ENCODE measurements around the gene RAB24.

The RAB24 gene

DNA sequence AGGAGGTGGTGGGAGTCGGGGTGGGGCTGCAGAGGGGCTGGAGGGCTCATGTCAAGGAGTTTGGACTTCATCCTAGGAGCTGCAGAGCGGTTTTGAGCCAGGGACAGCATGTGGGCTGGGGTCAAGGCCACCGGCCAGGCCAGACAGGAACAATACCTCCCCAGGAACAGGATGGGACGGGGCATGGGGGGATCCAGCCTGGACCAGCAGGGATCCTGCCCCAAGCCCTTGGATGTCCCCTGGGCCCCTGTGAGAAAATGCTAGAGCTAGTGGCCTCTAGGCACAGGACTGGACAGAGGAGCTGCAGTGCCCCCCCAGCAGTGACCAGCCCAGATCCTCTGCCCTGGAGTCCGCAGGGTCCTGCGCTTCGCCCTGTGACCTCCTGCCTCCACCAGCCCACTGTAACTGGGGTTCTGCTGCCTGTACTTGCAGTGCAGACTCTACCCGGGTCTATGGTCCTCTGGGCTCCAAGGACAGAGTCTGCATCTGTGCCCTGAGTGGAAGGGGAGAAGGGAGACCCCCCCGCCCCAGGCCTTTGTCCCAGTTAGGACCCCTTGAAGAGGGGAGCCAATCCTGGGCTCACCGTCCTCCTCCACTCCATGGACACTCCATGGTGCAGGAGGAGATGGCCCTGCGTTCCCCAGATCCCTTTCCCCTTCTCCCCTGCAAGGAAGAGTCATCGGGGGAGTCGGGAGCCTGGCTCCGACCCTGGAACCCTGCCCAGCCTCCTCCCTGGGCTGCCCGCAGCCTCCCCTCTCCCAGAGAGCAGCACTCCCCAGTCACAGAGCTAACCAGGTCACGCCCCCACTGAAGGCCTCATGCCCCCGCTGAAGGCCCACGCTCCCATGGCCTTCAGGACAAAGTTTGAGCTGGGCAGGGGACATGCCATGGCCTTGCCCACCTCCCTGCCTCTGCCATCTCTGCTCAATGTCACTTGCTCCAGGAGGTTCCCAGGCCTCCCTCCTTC lies 11.1 kb upstream of the RAB24 start:
- no peak overlapping the region for H4K5ac ChIP-seq (ENCODE audit: low read length)
- no peak overlapping the region for H2BK5ac ChIP-seq (ENCODE audit: low read length)
- H3K36me3 ChIP-seq (ENCODE audit: control insufficient read depth, insufficient read depth, low read length): no peaks in the 10 kb centered on the region
- no peak overlapping the region for H4K8ac ChIP-seq (ENCODE audit: low read depth, low read length)
- no peak overlapping the region for H2BK15ac ChIP-seq (replicated peaks; ENCODE audit: low read depth)
- no peak overlapping the region for H3K56ac ChIP-seq (ENCODE audit: low read length)
- no peak overlapping the region for H3K18ac ChIP-seq (ENCODE audit: low read length)
- no peaks in the 10 kb centered on the region for H3K27me3 ChIP-seq (ENCODE audit: insufficient read depth, low read length, poor library complexity)
- H2AK5ac ChIP-seq (ENCODE audit: low read length): no peak overlapping the region
- H3K4me3 ChIP-seq (ENCODE audit: low read length): no peak overlapping the region
- H3K4ac ChIP-seq (ENCODE audit: low read depth, low read length): no peak overlapping the region
- no peaks in the 10 kb centered on the region for H3K79me1 ChIP-seq (ENCODE audit: low read length)
- H3K23ac ChIP-seq (ENCODE audit: low read length): no peak overlapping the region
- H3K4me1 ChIP-seq (ENCODE audit: control insufficient read depth, low read depth, low read length): peaks cover 4% of the 10 kb centered on the region
- no CpG with 5 or more reads among the region's 18 CpGs for WGBS (ENCODE audit: extremely low coverage, insufficient coverage, low lambda C conversion rate)
- H3K4me2 ChIP-seq (ENCODE audit: low read length): no peak overlapping the region
- H3K79me2 ChIP-seq (ENCODE audit: control insufficient read depth, insufficient read depth, low read length): no peaks in the 10 kb centered on the region
- no peak overlapping the region for H3K27ac ChIP-seq (ENCODE audit: low read depth, low read length)
- DNase-seq: no peak
- no peak overlapping the region for H3K9ac ChIP-seq (ENCODE audit: low read length)
- no peak overlapping the region for H2BK120ac ChIP-seq (ENCODE audit: low read depth, low read length)

DNA sequence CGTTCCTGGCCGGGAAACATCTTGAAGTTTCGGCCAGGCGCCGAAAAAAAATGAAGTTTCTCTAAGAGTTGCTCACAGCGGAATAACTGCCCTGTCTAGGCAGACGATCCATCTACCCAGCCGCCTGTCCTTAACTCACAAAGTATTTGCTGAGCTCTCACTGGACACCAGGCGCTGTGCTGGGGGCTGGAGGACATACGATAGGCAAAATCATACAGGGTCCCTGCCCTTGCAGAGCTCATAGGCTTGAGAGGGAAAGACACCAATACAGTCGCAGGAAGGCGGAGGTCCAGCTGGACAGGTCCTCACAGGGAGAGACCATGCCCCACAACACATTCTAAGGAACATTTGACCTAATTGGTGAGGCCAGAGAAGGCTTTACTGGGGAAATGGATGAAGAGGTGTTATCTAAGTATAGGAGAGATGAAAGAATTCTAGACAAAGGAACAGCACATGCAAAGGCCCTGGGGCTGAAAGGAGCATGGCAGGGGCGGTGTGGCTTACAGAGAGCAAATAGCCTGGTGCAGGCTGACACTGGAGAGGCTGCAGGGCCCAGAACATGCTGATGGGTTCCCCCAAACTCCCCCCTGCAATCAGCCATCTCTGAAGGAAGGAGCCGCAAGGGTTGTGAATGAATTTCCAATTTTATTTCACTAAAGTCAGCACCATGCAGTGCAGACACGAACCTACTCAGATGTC lies 10.2 kb upstream of the RAB24 start:
- no peak overlapping the region for H3K18ac ChIP-seq (ENCODE audit: low read length)
- H2AK5ac ChIP-seq (ENCODE audit: low read length): no peak overlapping the region
- no peak overlapping the region for H4K8ac ChIP-seq (ENCODE audit: low read depth, low read length)
- H2BK15ac ChIP-seq (replicated peaks; ENCODE audit: low read depth): no peak overlapping the region
- no peak overlapping the region for H2BK120ac ChIP-seq (ENCODE audit: low read depth, low read length)
- H3K79me1 ChIP-seq (ENCODE audit: low read length): no peaks in the 10 kb centered on the region
- no CpG with 5 or more reads among the region's 15 CpGs for WGBS (ENCODE audit: extremely low coverage, insufficient coverage, low lambda C conversion rate)
- DNase-seq: no peak
- no peak overlapping the region for H3K23ac ChIP-seq (ENCODE audit: low read length)
- no peaks in the 10 kb centered on the region for H3K79me2 ChIP-seq (ENCODE audit: control insufficient read depth, insufficient read depth, low read length)
- H3K4me3 ChIP-seq (ENCODE audit: low read length): no peak overlapping the region
- no peaks in the 10 kb centered on the region for H3K27me3 ChIP-seq (ENCODE audit: insufficient read depth, low read length, poor library complexity)
- H3K4me2 ChIP-seq (ENCODE audit: low read length): no peak overlapping the region
- H3K27ac ChIP-seq (ENCODE audit: low read depth, low read length): no peak overlapping the region
- no peak overlapping the region for H4K5ac ChIP-seq (ENCODE audit: low read length)
- no peak overlapping the region for H3K9ac ChIP-seq (ENCODE audit: low read length)
- H2BK5ac ChIP-seq (ENCODE audit: low read length): no peak overlapping the region
- H3K36me3 ChIP-seq (ENCODE audit: control insufficient read depth, insufficient read depth, low read length): no peaks in the 10 kb centered on the region
- no peak overlapping the region for H3K56ac ChIP-seq (ENCODE audit: low read length)
- H3K4me1 ChIP-seq (ENCODE audit: control insufficient read depth, low read depth, low read length): peaks cover 4% of the 10 kb centered on the region
- no peak overlapping the region for H3K4ac ChIP-seq (ENCODE audit: low read depth, low read length)

- H4K5ac ChIP-seq (ENCODE audit: low read length): no peak overlapping the region
- peak overlapping the region; percentile 80 for H3K4me2 ChIP-seq (ENCODE audit: low read length)
- peak overlapping the region; percentile 81 for H3K56ac ChIP-seq (ENCODE audit: low read length)
- H3K4me1 ChIP-seq (ENCODE audit: control insufficient read depth, low read depth, low read length): peaks cover 4% of the 10 kb centered on the region
- H3K27me3 ChIP-seq (ENCODE audit: insufficient read depth, low read length, poor library complexity): no peaks in the 10 kb centered on the region
- no peak overlapping the region for H4K8ac ChIP-seq (ENCODE audit: low read depth, low read length)
- no peak overlapping the region for H2BK120ac ChIP-seq (ENCODE audit: low read depth, low read length)
- WGBS (ENCODE audit: extremely low coverage, insufficient coverage, low lambda C conversion rate): no CpG with 5 or more reads among the region's 19 CpGs
- H2BK5ac ChIP-seq (ENCODE audit: low read length): no peak overlapping the region
- H3K18ac ChIP-seq (ENCODE audit: low read length): no peak overlapping the region
- no peaks in the 10 kb centered on the region for H3K79me2 ChIP-seq (ENCODE audit: control insufficient read depth, insufficient read depth, low read length)
- no peak overlapping the region for H3K23ac ChIP-seq (ENCODE audit: low read length)
- peak overlapping the region; percentile 69 for H3K9ac ChIP-seq (ENCODE audit: low read length)
- no peak overlapping the region for H3K27ac ChIP-seq (ENCODE audit: low read depth, low read length)
- no peak overlapping the region for H2AK5ac ChIP-seq (ENCODE audit: low read length)
- no peak overlapping the region for H3K4ac ChIP-seq (ENCODE audit: low read depth, low read length)
- no peaks in the 10 kb centered on the region for H3K36me3 ChIP-seq (ENCODE audit: control insufficient read depth, insufficient read depth, low read length)
- DNase-seq: peak; percentile 83
- no peak overlapping the region for H3K4me3 ChIP-seq (ENCODE audit: low read length)
- no peaks in the 10 kb centered on the region for H3K79me1 ChIP-seq (ENCODE audit: low read length)
- no peak overlapping the region for H2BK15ac ChIP-seq (replicated peaks; ENCODE audit: low read depth)
Measured at GRCh38 chr5:177312649-177313181, 9.2 kb upstream of the RAB24 start.

GRCh38 chr5:177311723-177312648 lies 8.5 kb upstream of the RAB24 start, which contains the start of gene MXD3:
MXD3 (minus strand) TSS chr5:177311898; CDS start chr5:177311830, 68 bp downstream.
- WGBS (ENCODE audit: extremely low coverage, insufficient coverage, low lambda C conversion rate): no CpG with 5 or more reads among the region's 78 CpGs
- DNase-seq: peak; percentile 99
- Histone ChIP-seq H4K8ac (ENCODE audit: low read depth, low read length) (no peak within 1 kb of the TSS), H3K27me3 (ENCODE audit: insufficient read depth, low read length, poor library complexity) (no peaks in the 10 kb centered on the region), H3K36me3 (ENCODE audit: control insufficient read depth, insufficient read depth, low read length) (no peaks in the 10 kb centered on the region), H3K79me1 (ENCODE audit: low read length) (no peaks in the 10 kb centered on the region), H2BK120ac (ENCODE audit: low read depth, low read length) (no peak within 1 kb of the TSS), H4K5ac (ENCODE audit: low read length) (no peak within 1 kb of the TSS), H3K18ac (ENCODE audit: low read length) (no peak within 1 kb of the TSS), H3K23ac (ENCODE audit: low read length) (no peak within 1 kb of the TSS), H3K27ac (ENCODE audit: low read depth, low read length) (peak within 1 kb of the TSS; percentile 68), H3K79me2 (ENCODE audit: control insufficient read depth, insufficient read depth, low read length) (no peaks in the 10 kb centered on the region), H3K4me1 (ENCODE audit: control insufficient read depth, low read depth, low read length) (peaks cover 4% of the 10 kb centered on the region), H2BK5ac (ENCODE audit: low read length) (no peak within 1 kb of the TSS), H3K4ac (ENCODE audit: low read depth, low read length) (peak within 1 kb of the TSS; percentile 22), H2AK5ac (ENCODE audit: low read length) (no peak within 1 kb of the TSS), H3K9ac (ENCODE audit: low read length) (peak within 1 kb of the TSS; percentile 86), H2BK15ac (replicated peaks; ENCODE audit: low read depth) (no peak within 1 kb of the TSS), H3K56ac (ENCODE audit: low read length) (peak within 1 kb of the TSS; percentile 97), H3K4me2 (ENCODE audit: low read length) (peak within 1 kb of the TSS; percentile 94), H3K4me3 (ENCODE audit: low read length) (peak within 1 kb of the TSS; percentile 61)

DNA sequence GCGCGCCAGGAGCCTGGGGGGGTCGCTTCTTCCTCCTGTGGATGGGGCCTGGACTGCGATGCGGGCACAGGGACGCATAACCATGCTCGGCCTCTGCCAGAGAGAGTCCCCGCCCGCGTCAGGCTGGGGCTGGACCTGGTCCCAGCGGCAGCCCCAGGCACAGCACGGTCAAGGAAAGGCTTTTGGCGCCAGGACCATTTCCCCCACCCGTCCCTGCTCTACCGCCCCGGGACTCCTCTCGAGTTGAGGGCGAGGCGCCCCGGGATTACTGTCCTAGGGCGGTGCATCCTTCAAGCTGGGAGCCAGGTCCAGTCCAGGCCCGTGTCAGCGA lies 7.8 kb upstream of the RAB24 start:
- no CpG with 5 or more reads among the region's 23 CpGs for WGBS (ENCODE audit: extremely low coverage, insufficient coverage, low lambda C conversion rate)
- no peak overlapping the region for H2BK15ac ChIP-seq (replicated peaks; ENCODE audit: low read depth)
- no peak overlapping the region for H3K4ac ChIP-seq (ENCODE audit: low read depth, low read length)
- peak overlapping the region; percentile 61 for H3K4me3 ChIP-seq (ENCODE audit: low read length)
- H3K27me3 ChIP-seq (ENCODE audit: insufficient read depth, low read length, poor library complexity): no peaks in the 10 kb centered on the region
- no peak overlapping the region for H2AK5ac ChIP-seq (ENCODE audit: low read length)
- H3K56ac ChIP-seq (ENCODE audit: low read length): peak overlapping the region; percentile 86
- H4K8ac ChIP-seq (ENCODE audit: low read depth, low read length): no peak overlapping the region
- no peak for DNase-seq
- no peaks in the 10 kb centered on the region for H3K79me2 ChIP-seq (ENCODE audit: control insufficient read depth, insufficient read depth, low read length)
- no peak overlapping the region for H2BK120ac ChIP-seq (ENCODE audit: low read depth, low read length)
- no peak overlapping the region for H3K27ac ChIP-seq (ENCODE audit: low read depth, low read length)
- H3K36me3 ChIP-seq (ENCODE audit: control insufficient read depth, insufficient read depth, low read length): no peaks in the 10 kb centered on the region
- no peak overlapping the region for H3K18ac ChIP-seq (ENCODE audit: low read length)
- peaks cover 4% of the 10 kb centered on the region for H3K4me1 ChIP-seq (ENCODE audit: control insufficient read depth, low read depth, low read length)
- H2BK5ac ChIP-seq (ENCODE audit: low read length): no peak overlapping the region
- no peaks in the 10 kb centered on the region for H3K79me1 ChIP-seq (ENCODE audit: low read length)
- no peak overlapping the region for H4K5ac ChIP-seq (ENCODE audit: low read length)
- peak overlapping the region; percentile 94 for H3K4me2 ChIP-seq (ENCODE audit: low read length)
- no peak overlapping the region for H3K23ac ChIP-seq (ENCODE audit: low read length)
- H3K9ac ChIP-seq (ENCODE audit: low read length): peak overlapping the region; percentile 79

All from mesendoderm (in vitro differentiated cells).